Measurements from ENCODE around the gene PTH1R. TPM values are rescaled to one million over a fixed set of nuclear protein-coding genes. Genes with fewer than 3 reads are reported as not detected.

The PTH1R gene
- total and polyA plus RNA-seq, 3 donors from 2014 or later = 8.4 to 11.3 (median 10.2) TPM

DNA sequence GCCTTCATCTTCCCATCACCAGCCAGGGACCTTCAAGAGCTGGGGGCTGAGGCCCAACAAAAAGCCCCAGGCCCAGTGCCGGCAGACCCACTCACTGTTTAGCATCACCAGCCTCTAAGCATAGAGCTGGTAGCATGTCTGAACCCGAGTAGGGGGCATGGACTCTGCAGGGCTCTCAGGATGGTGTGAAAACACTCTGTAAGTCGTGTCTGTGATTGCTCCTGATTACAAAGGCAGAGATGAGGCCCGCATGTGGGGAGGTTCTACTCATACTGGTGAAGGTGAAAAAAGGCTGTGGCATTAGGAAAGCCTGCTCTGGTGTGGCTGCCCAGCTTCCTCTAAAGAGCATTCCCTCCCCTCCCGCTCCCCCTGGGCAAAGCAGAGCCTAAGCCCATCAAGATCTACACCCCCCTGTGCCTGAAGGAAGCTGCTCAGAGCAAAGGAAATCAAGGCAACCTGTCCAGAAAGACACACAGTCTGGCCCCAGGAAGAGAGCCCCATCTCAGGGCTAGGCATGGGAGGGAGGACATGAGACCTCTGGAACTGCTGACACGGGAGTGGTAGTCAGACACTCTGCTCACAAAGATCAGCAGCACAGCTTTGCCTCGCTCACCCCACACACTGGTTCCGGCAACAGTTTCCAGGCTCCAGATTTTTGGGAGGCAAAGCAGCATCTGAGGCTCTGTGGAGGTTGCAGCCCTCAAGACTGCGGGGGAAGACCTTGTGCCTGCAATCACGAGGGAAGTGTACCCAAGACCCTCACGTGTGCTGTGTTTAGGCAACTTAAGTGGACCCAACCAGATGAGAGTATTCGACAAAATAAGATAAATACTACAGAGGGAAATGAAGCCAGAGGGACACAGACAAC, 62.3 kb downstream of the PTH1R start:
- Histone ChIP-seq H3K27me3 (no peaks in the 10 kb centered on the region), H3K4me1 (peaks cover 25% of the 10 kb centered on the region), H3K27ac (no peak overlapping the region), H3K36me3 (ENCODE audit: low read depth, missing control alignments) (no peaks in the 10 kb centered on the region), H3K9me3 (no peaks in the 10 kb centered on the region), H3K4me3 (no peak overlapping the region)
- DNase-seq = no peak
- 86 to 92% methylated on average over 8 to 12 of the region's 12 CpGs for WGBS, 2 donors
- intact Hi-C loops (cut with DNase I; ENCODE audit: low total_unique reads) = no loop called here
- TF ChIP-seq, protein P1, sequence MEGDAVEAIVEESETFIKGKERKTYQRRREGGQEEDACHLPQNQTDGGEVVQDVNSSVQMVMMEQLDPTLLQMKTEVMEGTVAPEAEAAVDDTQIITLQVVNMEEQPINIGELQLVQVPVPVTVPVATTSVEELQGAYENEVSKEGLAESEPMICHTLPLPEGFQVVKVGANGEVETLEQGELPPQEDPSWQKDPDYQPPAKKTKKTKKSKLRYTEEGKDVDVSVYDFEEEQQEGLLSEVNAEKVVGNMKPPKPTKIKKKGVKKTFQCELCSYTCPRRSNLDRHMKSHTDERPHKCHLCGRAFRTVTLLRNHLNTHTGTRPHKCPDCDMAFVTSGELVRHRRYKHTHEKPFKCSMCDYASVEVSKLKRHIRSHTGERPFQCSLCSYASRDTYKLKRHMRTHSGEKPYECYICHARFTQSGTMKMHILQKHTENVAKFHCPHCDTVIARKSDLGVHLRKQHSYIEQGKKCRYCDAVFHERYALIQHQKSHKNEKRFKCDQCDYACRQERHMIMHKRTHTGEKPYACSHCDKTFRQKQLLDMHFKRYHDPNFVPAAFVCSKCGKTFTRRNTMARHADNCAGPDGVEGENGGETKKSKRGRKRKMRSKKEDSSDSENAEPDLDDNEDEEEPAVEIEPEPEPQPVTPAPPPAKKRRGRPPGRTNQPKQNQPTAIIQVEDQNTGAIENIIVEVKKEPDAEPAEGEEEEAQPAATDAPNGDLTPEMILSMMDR (IDR thresholded peaks at IDR 0.05) = no peak
- TF ChIP-seq POLR2A (IDR thresholded peaks at IDR 0.05) = no peak

DNA sequence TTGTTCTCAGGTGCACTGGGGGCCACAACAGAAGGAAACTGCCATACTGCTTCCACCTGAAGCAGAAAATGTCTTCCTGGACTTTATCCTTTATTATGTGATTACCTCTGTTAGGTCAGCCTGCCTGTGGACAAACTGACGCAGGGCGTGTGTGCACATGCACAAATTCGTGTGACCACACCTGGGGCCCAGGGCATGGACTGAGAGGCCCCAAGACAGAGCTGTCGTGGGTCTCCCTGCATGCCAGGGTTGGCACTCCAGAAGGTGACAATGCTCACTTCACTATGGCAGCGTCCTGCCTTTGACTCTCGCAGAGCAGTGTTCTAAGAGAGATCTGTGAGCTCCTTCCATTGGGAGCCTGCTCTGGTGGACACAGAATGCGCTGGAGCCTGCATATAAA, 64.6 kb downstream of the PTH1R start:
- DNase-seq = no peak
- TF ChIP-seq, protein P1 (IDR thresholded peaks at IDR 0.05) = no peak
- no peak for TF ChIP-seq POLR2A (IDR thresholded peaks at IDR 0.05)

DNA sequence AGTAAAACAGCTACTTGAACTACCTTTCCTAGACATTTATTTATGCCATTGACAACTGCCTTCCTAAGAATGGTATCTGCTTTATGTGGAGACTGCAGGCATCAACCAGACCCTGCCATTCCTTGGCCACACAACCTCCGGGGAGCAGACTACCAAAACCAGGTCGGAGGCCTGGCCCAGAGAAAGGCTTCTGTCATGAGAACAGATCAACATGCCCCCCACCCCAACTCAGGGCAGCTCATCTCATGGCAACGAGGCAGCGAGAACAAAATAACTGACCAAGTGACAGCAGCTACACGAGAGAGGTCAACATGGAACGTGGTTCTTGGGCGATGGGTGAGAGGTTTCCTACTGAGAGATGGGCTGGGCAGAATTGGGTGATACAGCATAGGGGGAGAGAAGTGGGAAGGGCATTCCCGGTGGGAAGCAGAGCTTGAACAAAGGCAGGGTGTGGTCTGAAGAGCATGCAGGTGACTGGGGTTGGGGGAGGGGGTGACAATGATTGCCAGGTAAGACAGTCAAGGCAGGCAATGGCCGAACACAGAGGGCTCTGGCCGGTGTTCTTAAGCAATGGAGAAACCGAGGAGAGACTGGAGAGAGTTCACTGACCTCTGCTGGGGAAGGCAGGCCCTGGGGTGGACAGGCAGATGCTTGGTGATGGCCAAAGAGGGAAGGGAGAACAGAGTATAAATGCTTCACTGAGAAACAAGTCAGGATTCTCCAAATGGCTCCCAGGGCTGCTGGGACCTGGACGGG, 65.1 kb downstream of the PTH1R start:
- Histone ChIP-seq H3K4me3 (no peak overlapping the region), H3K4me1 (peaks cover 40% of the 10 kb centered on the region), H3K36me3 (ENCODE audit: low read depth, missing control alignments) (no peaks in the 10 kb centered on the region), H3K27ac (no peak overlapping the region), H3K27me3 (no peaks in the 10 kb centered on the region), H3K9me3 (no peaks in the 10 kb centered on the region)
- intact Hi-C loops (cut with DNase I; ENCODE audit: low total_unique reads) = no loop called here
- no peak for TF ChIP-seq POLR2A (IDR thresholded peaks at IDR 0.05)
- TF ChIP-seq, protein P1 (IDR thresholded peaks at IDR 0.05) = no peak
- no peak for DNase-seq
- 92 to 93% methylated on average over 12 of the region's 12 CpGs for WGBS, 2 donors

More for the DNA sequence above, 64.6 kb downstream of the PTH1R start:
- no peaks in the 10 kb centered on the region for H3K27me3 ChIP-seq
- no peak overlapping the region for H3K4me3 ChIP-seq
- intact Hi-C loops (cut with DNase I; ENCODE audit: low total_unique reads) = no loop called here
- 90 to 94% methylated on average over 7 of the region's 7 CpGs for WGBS, 2 donors
- no peaks in the 10 kb centered on the region for H3K36me3 ChIP-seq (ENCODE audit: low read depth, missing control alignments)
- peaks cover 34% of the 10 kb centered on the region for H3K4me1 ChIP-seq
- no peak overlapping the region for H3K27ac ChIP-seq
- H3K9me3 ChIP-seq = no peaks in the 10 kb centered on the region

DNA sequence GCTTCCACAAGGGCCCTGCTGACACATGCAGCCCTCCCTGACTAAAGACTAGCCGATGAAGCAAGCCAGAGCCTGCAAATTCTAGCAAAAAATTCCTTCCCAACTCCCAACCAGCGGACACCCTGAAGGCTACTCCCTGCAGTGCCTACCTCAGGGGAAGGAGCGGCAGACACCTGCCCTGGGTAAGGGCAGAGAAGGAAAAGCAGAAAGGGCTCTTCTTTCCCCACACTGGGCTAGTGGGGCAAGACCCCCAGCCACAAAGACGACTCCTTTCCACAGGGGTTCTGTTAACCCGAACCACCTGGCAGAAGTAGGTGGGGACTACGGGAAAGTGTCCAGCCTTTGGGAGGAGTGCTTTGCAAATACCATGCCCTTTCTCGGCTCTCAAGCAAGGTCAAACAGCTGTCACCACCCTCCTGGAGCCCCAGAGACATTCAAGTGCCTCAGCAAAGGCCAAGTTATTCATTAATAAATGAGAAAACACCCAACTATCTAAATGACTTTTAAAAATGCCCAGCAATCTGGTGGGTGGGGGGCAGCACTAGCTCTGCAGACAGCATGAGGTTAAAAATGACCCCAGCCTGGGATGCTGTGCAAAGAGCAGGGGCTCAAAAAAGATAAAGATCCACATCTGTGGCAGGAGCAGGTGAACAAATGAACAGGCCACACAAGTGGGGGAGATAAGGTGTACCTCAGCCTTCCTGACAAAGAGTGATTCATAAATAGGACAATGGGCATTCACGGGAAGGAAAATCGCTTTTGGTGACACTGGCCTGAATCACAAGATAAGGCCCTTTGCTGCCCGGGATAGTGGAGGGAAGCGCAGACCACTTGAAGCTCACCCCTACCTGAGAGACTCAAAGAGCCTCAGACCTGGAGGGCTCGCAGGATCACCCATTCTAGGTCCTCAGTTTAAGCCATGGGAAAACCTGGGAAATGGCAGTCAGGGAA, 66.0 kb downstream of the PTH1R start:
- WGBS, 2 donors = 58 to 64% methylated on average over 10 to 12 of the region's 12 CpGs
- intact Hi-C loops (cut with DNase I; ENCODE audit: low total_unique reads) = no loop called here
- Histone ChIP-seq H3K27ac (peak overlapping the region; percentile 39 to 42), H3K27me3 (no peaks in the 10 kb centered on the region), H3K9me3 (no peaks in the 10 kb centered on the region), H3K4me1 (peaks cover 48% of the 10 kb centered on the region), H3K4me3 (no peak overlapping the region), H3K36me3 (ENCODE audit: low read depth, missing control alignments) (no peaks in the 10 kb centered on the region)
- no peak for TF ChIP-seq POLR2A (IDR thresholded peaks at IDR 0.05)
- TF ChIP-seq, protein P1 (IDR thresholded peaks at IDR 0.05) = no peak
- no peak for DNase-seq

Measured in testis (tissue), 3 donors.